Neural progenitor cell (in vitro differentiated cells): Measurements from ENCODE around the gene DIABLO. TPM values are rescaled to one million over a fixed set of nuclear protein-coding genes. Genes with fewer than 3 reads are reported as not detected.

Experiments
- DNase-seq: peaks from one replicate; pipeline ENCODE4 v3.0.0-alpha.2; 2016; ENCODE audit warnings: low spot score
- H2AFZ ChIP-seq: fragments of 200-600 bp; sonication (generic); replicated peaks from 2 replicates; pipeline ENCODE4 v1.6.1; 2016; ENCODE audit warnings: antibody characterized with exemption
- H3F3A ChIP-seq: fragments of 200-600 bp; sonication (generic); 2 replicates; pipeline ENCODE4 v1.6.1; 2016; ENCODE audit warnings: antibody characterized with exemption, low read depth
- H3K27ac ChIP-seq: fragments of 200-600 bp; sonication (generic); 2 replicates; pipeline ENCODE4 v1.5.1; 2016; ENCODE audit warnings: mild to moderate bottlenecking
- H3K27me3 ChIP-seq: fragments of 200-600 bp; sonication (generic); 2 replicates; pipeline ENCODE4 v1.6.1; 2016; ENCODE audit warnings: mild to moderate bottlenecking, moderate library complexity
- H3K36me3 ChIP-seq: fragments of 200-600 bp; sonication (generic); 2 replicates; pipeline ENCODE4 v1.5.1; 2016
- H3K4me1 ChIP-seq: fragments of 200-600 bp; sonication (generic); 2 replicates; pipeline ENCODE4 v1.6.1; 2016; ENCODE audit warnings: mixed run types
- H3K4me2 ChIP-seq: fragments of 200-600 bp; sonication (generic); 2 replicates; pipeline ENCODE4 v1.6.1; 2016
- H3K4me3 ChIP-seq: fragments of 200-600 bp; sonication (generic); 2 replicates; pipeline ENCODE4 v1.5.1; 2016
- H3K79me2 ChIP-seq: fragments of 200-600 bp; sonication (generic); 2 replicates; pipeline ENCODE4 v1.6.1; 2016; ENCODE audit warnings: low read depth
- H3K9ac ChIP-seq: fragments of 200-600 bp; sonication (generic); 2 replicates; pipeline ENCODE4 v1.6.1; 2016
- H3K9me3 ChIP-seq: fragments of 200-600 bp; sonication (generic); 2 replicates; pipeline ENCODE4 v1.5.1; 2016; ENCODE audit warnings: low read depth
- H4K20me1 ChIP-seq: fragments of 200-600 bp; sonication (generic); 2 replicates; pipeline ENCODE4 v1.6.1; 2016; ENCODE audit warnings: low read depth
- H3K27ac Mint-ChIP-seq: 3 replicates; pipeline ENCODE4 v1.8.0; 2021; ENCODE audit warnings: mixed read lengths
- H3K27me3 Mint-ChIP-seq: 2 replicates; pipeline ENCODE4 v1.8.0; 2022; ENCODE audit warnings: low read depth, mild to moderate bottlenecking, inconsistent platforms, moderate library complexity, mixed read lengths; ENCODE audit not compliant: insufficient read depth
- H3K36me3 Mint-ChIP-seq: 3 replicates; pipeline ENCODE4 v1.8.0; 2021; ENCODE audit warnings: mixed read lengths
- H3K4me1 Mint-ChIP-seq: 3 replicates; pipeline ENCODE4 v1.8.0; 2021; ENCODE audit warnings: mixed read lengths
- H3K4me3 Mint-ChIP-seq: 3 replicates; pipeline ENCODE4 v1.8.0; 2021; ENCODE audit warnings: mild to moderate bottlenecking, moderate library complexity, mixed read lengths
- H3K9me3 Mint-ChIP-seq: 3 replicates; pipeline ENCODE4 v1.8.0; 2020; ENCODE audit warnings: mixed read lengths
- EZH2 ChIP-seq: fragments of 200-600 bp; sonication (generic); IDR thresholded peaks from 2 replicates; pipeline ENCODE4 v1.6.1; 2017; ENCODE audit warnings: antibody characterized with exemption, mild to moderate bottlenecking, moderate library complexity
- EZH2phosphoT487 ChIP-seq: fragments of 200-600 bp; sonication (generic); IDR thresholded peaks from 2 replicates; pipeline ENCODE4 v1.6.1; 2017; ENCODE audit warnings: antibody characterized with exemption
- total RNA-seq: library from RNA; depleted of rRNA; stranded (reverse); fragments of >200 nt; gene quantifications from 2 replicates; pipeline ENCODE4 v1.2.3, GENCODE V29; 2015; ENCODE audit warnings: low replicate concordance
- TF ChIP-seq, protein P1 (sequence below): fragments of 200-600 bp; sonication (generic); IDR thresholded peaks from 2 replicates; pipeline ENCODE4 v1.5.1; 2017; ENCODE audit warnings: antibody characterized with exemption, mild to moderate bottlenecking

The DIABLO gene
- total RNA-seq, 1 donor from 2014 or later, result 131 TPM

DNA sequence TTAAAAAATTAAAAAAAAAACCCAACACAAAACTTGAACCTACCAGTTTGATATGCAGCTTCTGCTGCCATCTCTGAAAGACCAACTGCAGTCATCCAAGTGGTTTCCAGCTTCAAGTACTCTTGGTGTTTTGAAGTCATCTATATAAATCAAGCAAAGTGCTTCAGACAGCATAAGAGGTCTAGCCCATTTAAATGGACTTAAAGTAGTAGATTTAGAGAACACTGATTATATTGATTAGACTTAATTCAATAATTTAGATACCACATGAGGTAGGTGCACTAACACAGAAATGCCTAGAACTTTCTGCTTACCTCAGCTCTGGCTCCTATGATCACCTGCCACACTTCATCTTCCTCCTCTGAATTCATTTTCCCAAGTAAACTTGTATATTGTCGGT is 9.4 kb downstream of the DIABLO start:
- Histone ChIP-seq H3K27me3 (no peaks in the 10 kb centered on the region), H3K4me2 (no peak overlapping the region), H4K20me1 (peaks cover 6% of the 10 kb centered on the region), H3F3A (peaks cover 5% of the 10 kb centered on the region), H3K9ac (no peak overlapping the region), H3K9me3 (no peaks in the 10 kb centered on the region), H3K36me3 (peaks cover 34% of the 10 kb centered on the region), H3K4me3 (no peak overlapping the region), H3K27ac (no peak overlapping the region), H3K79me2 (peaks cover 41% of the 10 kb centered on the region), H3K4me1 (no peaks in the 10 kb centered on the region), H2AFZ (no peak overlapping the region)
- no peaks in the 10 kb centered on the region for H3K27me3 Mint-ChIP-seq
- no peak overlapping the region for H3K4me3 Mint-ChIP-seq
- no peak for DNase-seq
- no peak for TF ChIP-seq EZH2
- TF ChIP-seq, protein P1, sequence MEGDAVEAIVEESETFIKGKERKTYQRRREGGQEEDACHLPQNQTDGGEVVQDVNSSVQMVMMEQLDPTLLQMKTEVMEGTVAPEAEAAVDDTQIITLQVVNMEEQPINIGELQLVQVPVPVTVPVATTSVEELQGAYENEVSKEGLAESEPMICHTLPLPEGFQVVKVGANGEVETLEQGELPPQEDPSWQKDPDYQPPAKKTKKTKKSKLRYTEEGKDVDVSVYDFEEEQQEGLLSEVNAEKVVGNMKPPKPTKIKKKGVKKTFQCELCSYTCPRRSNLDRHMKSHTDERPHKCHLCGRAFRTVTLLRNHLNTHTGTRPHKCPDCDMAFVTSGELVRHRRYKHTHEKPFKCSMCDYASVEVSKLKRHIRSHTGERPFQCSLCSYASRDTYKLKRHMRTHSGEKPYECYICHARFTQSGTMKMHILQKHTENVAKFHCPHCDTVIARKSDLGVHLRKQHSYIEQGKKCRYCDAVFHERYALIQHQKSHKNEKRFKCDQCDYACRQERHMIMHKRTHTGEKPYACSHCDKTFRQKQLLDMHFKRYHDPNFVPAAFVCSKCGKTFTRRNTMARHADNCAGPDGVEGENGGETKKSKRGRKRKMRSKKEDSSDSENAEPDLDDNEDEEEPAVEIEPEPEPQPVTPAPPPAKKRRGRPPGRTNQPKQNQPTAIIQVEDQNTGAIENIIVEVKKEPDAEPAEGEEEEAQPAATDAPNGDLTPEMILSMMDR, result no peak
- no peak for TF ChIP-seq EZH2phosphoT487
- no peaks in the 10 kb centered on the region for H3K4me1 Mint-ChIP-seq
- no peaks in the 10 kb centered on the region for H3K9me3 Mint-ChIP-seq
- no peak overlapping the region for H3K27ac Mint-ChIP-seq
- peaks cover 22% of the 10 kb centered on the region for H3K36me3 Mint-ChIP-seq

GRCh38 chr12:122215771-122216170 is 10.1 kb downstream of the DIABLO start:
- TF ChIP-seq, protein P1, result no peak
- TF ChIP-seq EZH2phosphoT487, result no peak
- no peak for TF ChIP-seq EZH2

GRCh38 chr12:122208073-122208820 is 17.6 kb downstream of the DIABLO start:
- Mint-ChIP-seq H3K4me3 (no peak overlapping the region), H3K27me3 (peaks cover 22% of the 10 kb centered on the region), H3K27ac (no peak overlapping the region), H3K36me3 (peaks cover 20% of the 10 kb centered on the region), H3K4me1 (peaks cover 9% of the 10 kb centered on the region), H3K9me3 (no peaks in the 10 kb centered on the region)
- H3F3A ChIP-seq, result peaks cover 50% of the 10 kb centered on the region
- TF ChIP-seq, protein P1, result no peak
- TF ChIP-seq EZH2phosphoT487, result no peak
- TF ChIP-seq EZH2, result no peak
- no peaks in the 10 kb centered on the region for H3K9me3 ChIP-seq
- no peak overlapping the region for H3K9ac ChIP-seq
- H3K79me2 ChIP-seq, result no peaks in the 10 kb centered on the region
- no peak overlapping the region for H2AFZ ChIP-seq
- no peak overlapping the region for H3K4me3 ChIP-seq
- H3K27me3 ChIP-seq, result peaks cover 34% of the 10 kb centered on the region
- peaks cover 48% of the 10 kb centered on the region for H4K20me1 ChIP-seq
- no peaks in the 10 kb centered on the region for H3K4me1 ChIP-seq
- H3K36me3 ChIP-seq, result peaks cover 19% of the 10 kb centered on the region
- H3K4me2 ChIP-seq, result no peak overlapping the region
- DNase-seq, result no peak
- H3K27ac ChIP-seq, result no peak overlapping the region

More at GRCh38 chr12:122215771-122216170, 10.1 kb downstream of the DIABLO start:
- peaks cover 6% of the 10 kb centered on the region for H4K20me1 ChIP-seq
- H3K4me2 ChIP-seq, result no peak overlapping the region
- DNase-seq, result no peak
- H3K4me3 ChIP-seq, result no peak overlapping the region
- no peaks in the 10 kb centered on the region for H3K27me3 Mint-ChIP-seq
- no peaks in the 10 kb centered on the region for H3K4me1 Mint-ChIP-seq
- no peaks in the 10 kb centered on the region for H3K9me3 Mint-ChIP-seq
- H3K36me3 Mint-ChIP-seq, result peaks cover 18% of the 10 kb centered on the region
- no peak overlapping the region for H3K9ac ChIP-seq
- H3K79me2 ChIP-seq, result peaks cover 34% of the 10 kb centered on the region
- no peak overlapping the region for H3K4me3 Mint-ChIP-seq
- H3K9me3 ChIP-seq, result no peaks in the 10 kb centered on the region
- H3K36me3 ChIP-seq, result peaks cover 33% of the 10 kb centered on the region
- H3K27me3 ChIP-seq, result no peaks in the 10 kb centered on the region
- H3F3A ChIP-seq, result peaks cover 5% of the 10 kb centered on the region
- H3K4me1 ChIP-seq, result no peaks in the 10 kb centered on the region
- H2AFZ ChIP-seq, result no peak overlapping the region
- no peak overlapping the region for H3K27ac Mint-ChIP-seq
- no peak overlapping the region for H3K27ac ChIP-seq
